Fibroblast of skin of left quadriceps (primary cell): ENCODE measurements around the gene ODC1.
"Not testable (repeated sequence)": the region's sequence is repeated elsewhere in the genome, so short reads cannot be mapped to it uniquely, and the experiment has no call there.

ENCODE experiments used
- DNase-seq, 2 experiments: peaks; one replicate each; pipeline ENCODE4 v3.0.0-alpha.2; 2013; ENCODE audit warnings: low read depth in 2 of 2

Gene ODC1

DNA sequence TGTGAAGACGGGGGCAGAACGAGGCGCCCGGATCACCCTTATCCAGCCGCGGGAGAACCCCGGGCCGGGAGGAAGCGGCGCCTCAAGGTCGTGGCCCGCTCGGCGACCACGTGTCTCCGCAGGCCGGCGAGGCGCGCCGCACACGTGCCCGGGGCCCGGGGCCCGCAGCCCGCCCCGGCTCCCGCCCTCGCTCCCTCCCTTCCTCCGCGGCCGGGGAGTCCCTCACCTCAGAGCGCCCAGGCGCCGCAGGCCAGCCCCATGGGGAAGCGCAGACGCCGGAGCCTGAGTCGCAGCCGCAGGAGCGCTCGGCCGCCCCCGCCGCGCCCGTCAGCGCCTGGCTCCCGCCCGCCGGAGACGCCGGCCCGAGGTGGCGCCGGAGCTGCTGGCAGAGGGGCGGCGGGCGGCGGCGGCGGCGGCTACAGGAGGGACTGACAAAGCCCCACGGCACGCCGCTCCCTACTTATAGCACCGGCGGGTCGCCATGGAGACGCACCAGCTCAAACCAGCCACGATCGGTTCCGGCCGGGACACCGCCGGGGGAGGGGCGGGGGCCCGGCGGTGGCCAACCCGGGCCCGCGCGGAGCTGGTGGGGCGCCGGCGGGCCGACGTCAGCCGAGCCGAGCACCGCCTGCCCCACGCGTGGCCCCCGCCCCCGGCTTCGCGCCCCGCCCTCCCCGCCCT is at the start of gene ODC1:
Gene ODC1 (minus strand): TSS at position 433 of the 681 bp plus-strand sequence. CDS start 3,295 bp downstream, outside the sequence.
- DNase-seq: peak; percentile 86 to 87

DNA sequence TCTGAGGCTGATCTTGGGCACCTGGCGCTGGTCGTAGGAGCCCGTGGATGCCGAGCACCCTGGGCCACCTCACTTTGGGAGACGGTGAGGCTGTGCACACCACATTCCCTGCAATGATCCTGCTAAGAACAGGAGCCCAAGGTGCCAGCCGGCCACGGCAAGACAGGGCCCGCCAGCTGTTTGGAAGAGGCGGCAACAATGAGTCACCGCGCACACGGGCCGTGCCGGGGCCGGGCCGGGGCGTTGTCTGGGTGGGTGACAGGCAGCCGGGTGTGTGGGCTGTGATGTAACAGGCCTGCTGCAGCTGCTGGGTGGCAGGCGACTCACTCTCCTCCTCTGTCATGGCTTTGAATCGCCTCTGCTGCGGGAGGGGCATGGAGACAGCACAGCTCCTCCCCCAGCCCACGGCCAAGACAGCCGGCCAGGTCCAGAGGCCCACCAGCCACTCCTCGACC is 49.7 kb upstream of the ODC1 start:
- DNase-seq: peak in 1 of 2 experiments; percentile 3

DNA sequence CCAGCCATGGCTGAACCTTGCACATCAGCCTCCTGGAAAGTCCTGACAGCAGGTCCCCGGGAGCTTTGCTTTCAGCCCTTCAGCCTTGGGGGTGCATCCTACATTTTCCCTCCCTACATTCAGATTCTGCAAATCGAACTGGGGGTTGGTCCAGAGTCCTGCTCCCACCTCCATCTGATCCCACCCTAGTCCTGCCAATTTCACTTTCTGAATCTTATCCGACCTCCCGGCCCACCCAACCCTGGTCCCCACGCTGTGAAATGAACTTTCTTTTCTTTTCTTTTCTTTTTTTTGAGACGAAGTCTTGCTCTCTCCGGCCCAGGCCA is 47.8 kb upstream of the ODC1 start:
- DNase-seq: no peak

DNA sequence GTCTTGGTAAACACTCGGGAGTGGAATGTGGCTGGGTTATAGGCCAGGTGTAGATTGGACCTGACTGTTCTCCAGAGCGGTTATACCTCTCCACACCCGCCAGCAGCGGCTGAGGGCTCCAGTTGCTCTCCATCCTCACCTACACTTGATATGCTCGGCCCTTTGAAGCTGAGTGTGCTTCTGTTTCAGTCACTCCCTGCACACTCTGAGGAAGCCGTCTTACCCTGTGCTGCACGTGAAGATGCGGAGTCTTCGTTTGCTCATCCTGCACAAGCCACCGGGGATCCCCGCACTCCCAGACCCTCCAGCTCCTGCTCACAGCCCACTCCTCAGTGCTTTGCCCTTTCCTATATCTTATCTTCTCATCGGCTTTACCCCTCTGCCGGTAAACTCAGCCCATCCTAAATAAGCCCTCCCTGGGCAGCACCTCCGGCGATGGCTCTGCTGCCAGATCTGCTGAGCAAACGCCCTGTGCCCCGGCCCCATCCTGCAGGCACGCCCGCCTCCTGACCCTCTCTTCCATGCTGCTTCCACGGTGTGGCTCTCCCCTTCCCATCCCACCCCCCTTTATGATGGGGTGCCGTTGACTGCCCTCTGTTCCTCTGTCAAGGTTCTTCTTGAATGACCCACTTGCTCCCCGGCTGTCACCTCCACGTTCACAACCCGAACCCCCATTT is 47.3 kb upstream of the ODC1 start:
- DNase-seq: no peak

DNA sequence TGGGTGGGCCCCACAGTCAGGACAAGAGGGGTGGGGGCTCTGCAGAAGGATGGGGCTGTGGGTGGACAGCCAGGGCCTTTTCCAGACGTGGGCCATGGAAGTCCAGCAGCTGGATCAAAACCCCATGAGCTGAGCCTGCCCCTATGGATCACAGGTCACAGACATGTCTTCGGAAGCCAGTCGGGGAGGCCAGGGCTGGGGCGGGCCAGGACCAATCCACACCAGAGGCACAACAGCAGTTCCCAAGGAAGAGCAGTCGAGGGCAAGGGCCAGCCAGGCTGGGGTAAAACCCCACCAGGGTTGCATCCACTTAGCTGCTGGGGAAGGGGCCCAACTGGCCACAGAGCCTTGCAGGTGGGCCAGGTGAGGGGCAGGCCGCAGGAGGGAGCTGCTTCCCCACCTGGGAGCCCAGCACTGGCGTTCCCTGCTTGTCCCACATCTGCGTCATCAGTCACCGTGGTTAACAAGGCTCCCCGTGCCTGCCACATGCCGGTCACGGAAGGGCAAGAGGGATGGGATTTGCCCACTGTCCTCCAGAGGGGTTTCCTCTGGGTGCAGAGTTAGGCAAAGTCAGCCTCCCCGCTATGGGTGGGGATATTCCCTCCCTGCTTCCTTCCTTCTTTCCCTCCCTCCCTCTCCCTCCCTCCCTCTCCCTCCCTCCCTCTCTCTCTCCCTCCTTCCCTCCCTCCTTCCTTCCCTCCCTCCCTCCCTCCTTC is 46.4 kb upstream of the ODC1 start:
- no peak for DNase-seq

GRCh38 chr2:10493634-10494281 is 45.6 kb upstream of the ODC1 start:
- DNase-seq: no peak

- DNase-seq: no peak
Measured at GRCh38 chr2:10493075-10493633, 45.0 kb upstream of the ODC1 start.

GRCh38 chr2:10490806-10491291 is 42.7 kb upstream of the ODC1 start:
- DNase-seq: no peak

DNA sequence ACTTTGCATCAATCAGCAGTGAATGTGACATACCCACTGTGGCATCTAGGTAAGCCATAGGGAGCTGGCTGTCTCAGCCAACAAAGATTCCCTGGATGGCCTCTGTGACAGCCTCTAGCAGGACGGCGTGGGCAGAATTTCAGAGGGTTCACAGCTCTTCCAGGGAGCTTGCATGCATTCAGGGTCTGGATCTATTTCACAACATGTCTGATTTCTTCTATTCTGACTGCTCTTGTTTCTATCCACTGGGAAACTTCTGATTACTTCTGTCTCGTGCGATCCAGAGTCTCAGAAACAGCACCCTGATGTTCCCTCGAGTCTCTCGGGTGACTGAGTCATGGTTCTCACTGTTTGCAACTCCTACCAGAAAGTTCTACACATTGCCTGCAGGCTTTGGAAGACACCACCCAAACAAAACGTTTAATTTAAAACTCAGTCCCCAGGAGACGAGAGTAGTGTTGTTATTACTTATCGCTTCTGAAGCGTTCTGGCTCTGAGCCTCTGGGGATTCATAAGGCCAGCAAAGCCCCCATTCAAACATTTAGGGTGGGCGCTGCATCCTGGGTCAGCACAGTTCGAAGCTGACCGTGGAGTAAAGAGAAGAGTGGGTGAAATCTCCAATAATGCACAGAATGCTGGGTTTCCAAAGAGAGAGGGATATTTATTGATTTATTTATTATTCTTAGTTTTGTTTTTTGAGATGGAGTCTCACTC is 41.9 kb upstream of the ODC1 start:
- DNase-seq: no peak

- DNase-seq: not testable (repeated sequence)
Measured at GRCh38 chr2:10488142-10488541, 40.0 kb upstream of the ODC1 start.

DNA sequence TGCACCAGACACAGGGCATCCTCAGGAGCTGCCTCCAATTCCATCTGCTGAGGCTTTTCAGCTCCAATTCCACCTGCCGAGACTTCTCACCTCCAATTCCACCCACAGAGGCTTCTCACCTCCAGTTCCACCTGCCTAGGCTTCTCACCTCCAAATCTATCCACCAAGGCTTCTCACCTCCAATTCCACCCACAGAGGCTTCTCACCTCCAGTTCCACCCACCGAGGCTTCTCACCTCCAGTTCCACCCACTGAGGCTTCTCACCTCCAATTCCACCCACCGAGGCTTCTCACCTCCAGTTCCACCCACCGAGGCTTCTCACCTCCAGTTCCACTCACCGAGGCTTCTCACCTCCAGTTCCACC is 39.6 kb upstream of the ODC1 start:
- DNase-seq: not testable (repeated sequence)

- DNase-seq: no peak
Measured at GRCh38 chr2:10487081-10487740, 39.1 kb upstream of the ODC1 start.

DNA sequence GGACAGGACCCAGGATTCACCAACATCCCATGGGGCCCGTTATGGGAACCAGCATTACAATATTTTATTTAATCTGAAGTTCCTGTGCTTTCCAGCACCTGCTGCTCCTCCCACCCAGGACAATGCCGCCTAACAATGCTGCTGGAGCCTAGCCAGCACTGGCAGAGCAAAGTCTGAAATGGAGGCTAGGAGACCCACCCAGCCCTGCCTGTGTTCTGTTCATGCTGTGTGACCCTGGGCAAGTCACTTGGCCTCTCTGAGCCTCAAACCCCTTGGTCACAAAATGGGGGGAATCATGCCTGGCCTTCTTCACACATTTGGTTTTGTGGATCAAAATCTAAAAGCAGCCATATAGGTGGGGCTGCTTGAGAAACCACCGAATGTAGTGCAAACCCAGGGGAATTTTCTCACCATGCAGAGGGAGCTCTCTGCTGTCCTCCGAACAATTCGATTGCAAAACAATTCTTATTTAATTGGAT is 38.5 kb upstream of the ODC1 start:
- DNase-seq: no peak

DNA sequence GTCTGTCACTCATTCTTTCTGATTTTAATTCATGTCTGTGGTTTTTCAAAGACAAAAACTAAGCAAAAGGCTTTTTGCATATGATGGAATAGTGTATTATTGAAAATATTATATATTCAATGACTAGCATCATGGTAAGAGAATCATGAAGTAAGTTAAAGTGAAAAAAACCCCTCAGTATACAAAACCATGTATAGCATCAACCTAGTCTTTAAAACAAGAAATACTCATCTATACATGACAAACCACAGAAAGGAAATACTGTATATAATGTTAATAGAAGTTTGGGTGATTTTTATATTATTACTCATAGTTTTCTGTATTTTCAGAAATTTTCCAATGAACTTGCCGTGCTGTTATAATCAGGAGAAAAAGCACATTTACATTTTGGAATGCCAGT is 38.0 kb upstream of the ODC1 start:
- no peak for DNase-seq

- DNase-seq: no peak
Measured at GRCh38 chr2:10482913-10483312, 34.8 kb upstream of the ODC1 start.

GRCh38 chr2:10482460-10482859 is 34.3 kb upstream of the ODC1 start:
- no peak for DNase-seq

- no peak for DNase-seq
Measured at GRCh38 chr2:10481666-10482157, 33.6 kb upstream of the ODC1 start.

- no peak for DNase-seq
Measured at GRCh38 chr2:10481055-10481665, 33.0 kb upstream of the ODC1 start.

GRCh38 chr2:10480359-10480949 is 32.3 kb upstream of the ODC1 start:
- no peak for DNase-seq

DNA sequence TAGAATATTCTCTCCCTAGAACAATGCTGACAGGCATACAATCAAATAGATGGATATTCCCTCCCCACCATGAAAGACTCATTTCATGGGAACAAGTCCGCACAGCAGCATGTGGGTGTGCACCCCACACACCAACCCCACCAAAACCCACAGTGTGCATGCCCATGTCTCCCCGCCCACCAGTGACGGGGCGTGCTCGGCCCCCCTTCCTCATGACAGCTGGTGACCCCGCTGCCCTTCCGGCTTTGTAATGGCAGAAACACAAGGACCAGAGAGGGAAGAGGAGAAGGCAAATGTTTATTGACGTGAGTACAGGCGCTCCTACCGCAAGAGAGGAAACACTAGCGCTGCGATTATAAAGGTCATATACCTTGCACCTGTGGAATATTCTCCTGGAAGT is 30.8 kb upstream of the ODC1 start:
- DNase-seq: no peak
